CD4-positive, alpha-beta T cell (primary cell): ENCODE results near the gene TMEM269. TPM values are rescaled to one million over a fixed set of nuclear protein-coding genes. Genes with fewer than 3 reads are reported as not detected.
A peak's percentile ranks its signal among the peaks of the same experiment; 100 is the strongest.

ENCODE experiments used
- ATAC-seq: fragments of 200-7000 bp; cut with Tn5 transposase; one replicate; pipeline ENCODE4 v1.10.0; 2022; ENCODE audit warnings: mild to moderate bottlenecking; ENCODE audit not compliant: poor library complexity
- CTCF ChIA-PET: fragments of 350-600 bp; sonication (Branson Sonifier 250); formaldehyde crosslinking; loops from one replicate; lab custom pipeline; 2021; ENCODE audit warnings: antibody characterized with exemption, inconsistent platforms; lab: Charles Lee
- POLR2A ChIA-PET: fragments of 350-600 bp; sonication (Branson Sonifier 250); formaldehyde crosslinking; loops from one replicate; lab custom pipeline; 2021; ENCODE audit warnings: antibody characterized with exemption, inconsistent platforms; lab: Charles Lee
- DNase-seq, 14 experiments: peaks; one replicate each; pipeline ENCODE4 v3.0.0-alpha.2; 2013 to 2020; ENCODE audit warnings: mixed read lengths in 2 of 14
- H3K27ac ChIP-seq, 2 donors: one replicate each; pipeline versions ENCODE4 v1.5.1 to v1.7.0; 2013; ENCODE audit warnings: low read length in 2 of 2, low read depth in 1 of 2, mild to moderate bottlenecking in 1 of 2
- H3K27me3 ChIP-seq, 2 experiments: 1 replicate in 1 of 2; 2 replicates in 1 of 2; pipeline versions ENCODE4 v1.6.1 to v1.7.0; 2013; ENCODE audit warnings: low read length in 2 of 2, control low read depth in 1 of 2, mild to moderate bottlenecking in 1 of 2, moderate library complexity in 1 of 2; ENCODE audit not compliant: insufficient read depth in 2 of 2, control insufficient read depth in 1 of 2
- H3K36me3 ChIP-seq: one replicate; pipeline ENCODE4 v1.6.1; 2013; ENCODE audit warnings: low read length, control low read depth; ENCODE audit not compliant: insufficient read depth
- H3K4me1 ChIP-seq: one replicate; pipeline ENCODE4 v1.6.1; 2013; ENCODE audit warnings: low read length, control low read depth; ENCODE audit not compliant: insufficient read depth
- H3K4me3 ChIP-seq: one replicate; pipeline ENCODE4 v1.5.1; 2013; ENCODE audit warnings: mild to moderate bottlenecking, low read length, moderate library complexity
- H3K9me3 ChIP-seq, 2 experiments: 1 replicate in 1 of 2; 2 replicates in 1 of 2; pipeline versions ENCODE4 v1.6.1 to v1.7.0; 2013; ENCODE audit warnings: low read length in 2 of 2, mild to moderate bottlenecking in 2 of 2, control low read depth in 1 of 2, moderate library complexity in 1 of 2; ENCODE audit not compliant: control insufficient read depth in 1 of 2, insufficient read depth in 1 of 2
- H3K27ac Mint-ChIP-seq: one replicate; pipeline ENCODE4 v1.8.0; 2020; ENCODE audit warnings: mixed read lengths
- H3K27me3 Mint-ChIP-seq: one replicate; pipeline ENCODE4 v1.8.0; 2021; ENCODE audit warnings: mixed read lengths
- H3K36me3 Mint-ChIP-seq: one replicate; pipeline ENCODE4 v1.8.0; 2021; ENCODE audit warnings: low read depth, mixed read lengths
- H3K4me1 Mint-ChIP-seq: one replicate; pipeline ENCODE4 v1.8.0; 2021; ENCODE audit warnings: low read depth, mixed read lengths
- H3K4me3 Mint-ChIP-seq: one replicate; pipeline ENCODE4 v1.8.0; 2020; ENCODE audit warnings: mild to moderate bottlenecking, mixed read lengths
- H3K9me3 Mint-ChIP-seq: one replicate; pipeline ENCODE4 v1.8.0; 2020; ENCODE audit warnings: mixed read lengths
- CTCF ChIP-seq: fragments of 200-600 bp; IDR thresholded peaks from one replicate; pipeline ENCODE4 v1.8.0; 2022; ENCODE audit warnings: antibody characterized with exemption, mild to moderate bottlenecking
- intact Hi-C, 2 experiments: fragments of 100-400 bp; cut with DNase I in 1 of 2; cut with micrococcal nuclease in 1 of 2; formaldehyde crosslinking; loops; one replicate each; pipeline versions ENCODE4 v1.15.1 to v1.9.0; 2023 to 2025; cut with DNase I, micrococcal nuclease
- total RNA-seq, 174 experiments: library from RNA in 2 of 174; stranded (reverse) in 2 of 174; gene quantifications; one replicate each; pipeline ENCODE4 v1.2.3 and lab custom pipeline; 2021 to 2026

TMEM269 gene
- total RNA-seq, 2 experiments from 2014 or later: 0.60 to 1.1 TPM

DNA sequence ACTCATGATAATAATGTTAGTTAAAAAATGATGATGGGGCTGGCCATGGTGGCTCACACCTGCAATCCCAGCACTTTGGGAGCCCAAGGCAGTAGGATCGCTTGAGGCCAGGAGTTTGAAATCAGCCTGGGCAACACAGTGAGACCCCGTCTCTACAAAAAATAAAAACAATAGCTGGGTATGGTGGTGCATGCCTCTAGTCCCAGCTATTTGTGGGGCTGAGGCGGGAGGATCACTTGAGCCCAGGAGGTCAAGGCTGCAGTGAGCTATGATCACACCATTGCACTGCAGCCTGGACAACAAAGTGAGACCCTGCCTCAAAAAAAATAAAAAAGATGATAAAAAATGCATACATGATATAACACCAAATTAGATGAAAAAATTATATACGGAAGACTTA lies 23.2 kb upstream of the TMEM269 start:
- H3K9me3 Mint-ChIP-seq: no peaks in the 10 kb centered on the region
- peaks cover 4% of the 10 kb centered on the region for H3K4me1 Mint-ChIP-seq
- no peaks in the 10 kb centered on the region for H3K27me3 ChIP-seq
- DNase-seq: no peak
- peaks cover 22% of the 10 kb centered on the region for H3K4me1 ChIP-seq
- H3K36me3 ChIP-seq: peaks cover 45% of the 10 kb centered on the region
- TF ChIP-seq CTCF: no peak
- ChIA-PET POLR2A (no interaction called here), CTCF (no interaction called here)
- no peak overlapping the region for H3K27ac Mint-ChIP-seq
- H3K27ac ChIP-seq: no peak overlapping the region
- no peaks in the 10 kb centered on the region for H3K27me3 Mint-ChIP-seq
- H3K9me3 ChIP-seq: no peaks in the 10 kb centered on the region
- H3K4me3 ChIP-seq: no peak overlapping the region
- H3K36me3 Mint-ChIP-seq: peaks cover 35% of the 10 kb centered on the region
- intact Hi-C loops: loop anchor here (10.0 kb wide), 2 partner anchors 447 to 593 kb away; partner anchors contain the start of gene CDC20 (in 1 of the 2)
- ATAC-seq: no peak
- H3K4me3 Mint-ChIP-seq: no peak overlapping the region

GRCh38 chr1:42762269-42762668 lies 22.5 kb upstream of the TMEM269 start:
- TF ChIP-seq CTCF: no peak
- Histone ChIP-seq H3K4me3 (no peak overlapping the region), H3K9me3 (no peaks in the 10 kb centered on the region), H3K27me3 (no peaks in the 10 kb centered on the region), H3K4me1 (peaks cover 22% of the 10 kb centered on the region), H3K27ac (no peak overlapping the region), H3K36me3 (peaks cover 39% of the 10 kb centered on the region)
- ChIA-PET CTCF (interaction anchor here (1.0 to 1.3 kb wide), 2 partner anchors 184 to 311 kb away, joined by 3 read pairs; no protein-coding TSS in a partner anchor), POLR2A (interaction anchor here (0.6 to 0.7 kb wide), 3 partner anchors 86 to 691 kb away, joined by 3 to 4 read pairs (median 4); no protein-coding TSS in a partner anchor)
- Mint-ChIP-seq H3K27ac (no peak overlapping the region), H3K4me3 (no peak overlapping the region), H3K36me3 (peaks cover 34% of the 10 kb centered on the region), H3K4me1 (peaks cover 5% of the 10 kb centered on the region), H3K9me3 (no peaks in the 10 kb centered on the region), H3K27me3 (no peaks in the 10 kb centered on the region)
- no peak for DNase-seq
- intact Hi-C loops: loop anchor here (10.0 kb wide), 2 partner anchors 447 to 593 kb away; partner anchors contain the start of gene CDC20 (in 1 of the 2)
- ATAC-seq: no peak

DNA sequence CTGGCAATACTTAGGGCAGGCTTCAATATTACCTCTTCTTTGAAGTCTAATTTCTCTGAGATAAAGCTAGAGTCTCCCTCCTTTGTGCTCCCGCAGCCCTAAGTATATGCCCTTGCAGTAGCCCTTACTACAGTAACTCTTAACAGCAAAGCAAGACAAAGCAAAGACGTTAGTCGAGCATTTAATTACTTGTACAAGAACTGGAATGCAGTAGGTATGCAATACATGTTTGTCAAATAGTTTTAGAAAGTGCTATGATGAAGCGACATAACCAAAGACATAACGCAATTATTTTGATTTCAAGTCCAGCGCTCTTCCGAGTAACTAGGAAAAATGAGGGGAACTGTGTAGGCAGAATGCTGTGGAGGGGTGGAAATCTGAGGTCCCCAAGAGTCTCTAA lies 19.5 kb upstream of the TMEM269 start:
- H3K4me1 Mint-ChIP-seq: peaks cover 26% of the 10 kb centered on the region
- Histone ChIP-seq H3K27me3 (no peaks in the 10 kb centered on the region), H3K27ac (no peak overlapping the region), H3K9me3 (no peaks in the 10 kb centered on the region), H3K4me1 (peaks cover 39% of the 10 kb centered on the region), H3K4me3 (peak overlapping the region; percentile 86), H3K36me3 (peaks cover 24% of the 10 kb centered on the region)
- H3K9me3 Mint-ChIP-seq: no peaks in the 10 kb centered on the region
- CTCF ChIA-PET: interaction anchor here (1.0 kb wide), 2 partner anchors 51 to 731 kb away, joined by 3 read pairs; no protein-coding TSS in a partner anchor
- H3K27me3 Mint-ChIP-seq: no peaks in the 10 kb centered on the region
- intact Hi-C loops: loop anchor here (5.0 to 10.0 kb wide), 9 partner anchors 82 to 1903 kb away; partner anchors contain the start of genes B4GALT2 (in 1 of the 2), CCDC30 (in 1 of the 2), CDC20 (in 1 of the 2) and CFAP57 (in 1 of the 2)
- no peak overlapping the region for H3K4me3 Mint-ChIP-seq
- TF ChIP-seq CTCF: no peak
- peaks cover 19% of the 10 kb centered on the region for H3K36me3 Mint-ChIP-seq
- ATAC-seq: no peak
- POLR2A ChIA-PET: interaction anchor here (1.1 to 3.7 kb wide), 5 partner anchors 7 to 83 kb away, joined by 3 to 75 read pairs (median 21); partner anchors contain the start of genes YBX1 and ZNF691
- H3K27ac Mint-ChIP-seq: no peak overlapping the region
- no peak for DNase-seq
